HepG2 (cell line): ENCODE results near the gene ZNF77. TPM values are rescaled to one million over a fixed set of nuclear protein-coding genes. Genes with fewer than 3 reads are reported as not detected.
A peak's percentile ranks its signal among the peaks of the same experiment; 100 is the strongest.

Source experiments
- AKAP8 ChIP-seq: sonication (generic); formaldehyde crosslinking; IDR thresholded peaks from 2 replicates; pipeline ENCODE4 v1.5.1; 2020; ENCODE audit warnings: mild to moderate bottlenecking, missing genetic modification reagents
- ARNTL ChIP-seq: sonication (generic); formaldehyde crosslinking; IDR thresholded peaks from 2 replicates; pipeline ENCODE4 v1.4.0; 2020; ENCODE audit warnings: mild to moderate bottlenecking, missing genetic modification reagents
- ATRX ChIP-seq: sonication (generic); formaldehyde crosslinking; IDR thresholded peaks from 2 replicates; pipeline ENCODE4 v1.4.0; 2020; ENCODE audit warnings: missing genetic modification reagents, borderline replicate concordance
- CHCHD3 ChIP-seq: sonication (generic); formaldehyde crosslinking; IDR thresholded peaks from 2 replicates; pipeline ENCODE4 v1.8.0; 2022; ENCODE audit warnings: mild to moderate bottlenecking, missing genetic modification reagents, moderate library complexity
- FOXA1 ChIP-seq, 2 experiments: fragments of 450-650 bp in 1 of 2; sonication (generic) in 1 of 2; formaldehyde crosslinking in 1 of 2; IDR thresholded peaks; 2 replicates each; pipeline versions ENCODE4 v1.4.0 to v1.6.1; 2016 to 2020; ENCODE audit warnings: missing genetic modification reagents in 1 of 2
- HNRNPLL ChIP-seq: fragments of 200-400 bp; formaldehyde crosslinking; IDR thresholded peaks from 2 replicates; pipeline ENCODE4 v1.6.1; 2017; ENCODE audit warnings: mild to moderate bottlenecking, low read depth, low read length; ENCODE audit not compliant: poor library complexity, severe bottlenecking
- NPAS2 ChIP-seq: sonication (generic); formaldehyde crosslinking; IDR thresholded peaks from 2 replicates; pipeline ENCODE4 v1.8.0; 2022; ENCODE audit warnings: mild to moderate bottlenecking, missing genetic modification reagents, borderline replicate concordance
- SNAI1 ChIP-seq: sonication (generic); formaldehyde crosslinking; IDR thresholded peaks from 2 replicates; pipeline ENCODE4 v1.5.0; 2020; ENCODE audit warnings: mild to moderate bottlenecking, missing genetic modification reagents, borderline replicate concordance
- SRSF1 ChIP-seq: fragments of 200-400 bp; formaldehyde crosslinking; optimal IDR thresholded peaks from 2 replicates; pipeline ENCODE3; 2017; ENCODE audit warnings: mild to moderate bottlenecking, low read depth, low read length, moderate library complexity
- ZNF331 ChIP-seq: sonication (generic); formaldehyde crosslinking; IDR thresholded peaks from 2 replicates; pipeline ENCODE4 v1.4.0; 2020; ENCODE audit warnings: missing genetic modification reagents
- ZNF543 ChIP-seq: sonication (generic); formaldehyde crosslinking; IDR thresholded peaks from 2 replicates; pipeline ENCODE4 v1.4.0; 2020; ENCODE audit warnings: mild to moderate bottlenecking, missing genetic modification reagents
- ZNF567 ChIP-seq: sonication (generic); formaldehyde crosslinking; IDR thresholded peaks from 2 replicates; pipeline ENCODE4 v1.8.1; 2023; ENCODE audit warnings: mild to moderate bottlenecking, missing genetic modification reagents, borderline replicate concordance
- ZNF589 ChIP-seq: sonication (generic); formaldehyde crosslinking; conservative IDR thresholded peaks from 2 replicates; pipeline ENCODE4 v1.8.0; 2022; ENCODE audit warnings: mild to moderate bottlenecking, moderate library complexity, missing genetic modification reagents
- ZNF639 ChIP-seq: conservative IDR thresholded peaks from 2 replicates; pipeline ENCODE4 v1.6.1; 2018; ENCODE audit warnings: missing genetic modification reagents
- polyA plus RNA-seq, 8 experiments: library from polyadenylated mRNA; depleted of rRNA in 3 of 8; stranded (reverse) in 7 of 8; unstranded in 1 of 8; fragments of >200 nt; fragmentation: Illumina TruSeq in 4 of 8; extraction: Trizol in 4 of 8; gene quantifications; 2 replicates each; pipeline versions ENCODE4 v1.2.1 to v1.2.3, GENCODE V29; 2011 to 2016; ENCODE audit warnings: low read depth in 4 of 8, missing spikeins in 1 of 8, mixed read lengths in 1 of 8; ENCODE audit not compliant: insufficient read depth in 1 of 8
- total RNA-seq, 5 experiments: library from RNA; depleted of rRNA; stranded (reverse); fragments of >200 nt; fragmentation: Illumina TruSeq; extraction: Trizol; gene quantifications; 2 replicates each; pipeline ENCODE4 v1.2.3, GENCODE V29; 2016; ENCODE audit warnings: low read depth in 1 of 5
- TF ChIP-seq, protein P1 (sequence below): IDR thresholded peaks from 2 replicates; pipeline ENCODE4 v1.6.1; 2016; ENCODE audit warnings: low read depth, missing genetic modification reagents, missing compliant biosample characterization
- TF ChIP-seq, protein P2 (sequence below): sonication (generic); formaldehyde crosslinking; IDR thresholded peaks from 2 replicates; pipeline ENCODE4 v1.4.0; 2020; ENCODE audit warnings: missing genetic modification reagents
- TF ChIP-seq, protein P3 (sequence below): sonication (generic); formaldehyde crosslinking; conservative IDR thresholded peaks from 2 replicates; pipeline ENCODE4 v1.8.1; 2023; ENCODE audit warnings: missing genetic modification reagents

ZNF77 gene
- total and polyA plus RNA-seq, 2 of the 13 experiments (the other 11 are each of a cell fraction or from before 2014, with no cell fraction given) = 7.1 to 11.5 TPM

- TF ChIP-seq, protein P1, sequence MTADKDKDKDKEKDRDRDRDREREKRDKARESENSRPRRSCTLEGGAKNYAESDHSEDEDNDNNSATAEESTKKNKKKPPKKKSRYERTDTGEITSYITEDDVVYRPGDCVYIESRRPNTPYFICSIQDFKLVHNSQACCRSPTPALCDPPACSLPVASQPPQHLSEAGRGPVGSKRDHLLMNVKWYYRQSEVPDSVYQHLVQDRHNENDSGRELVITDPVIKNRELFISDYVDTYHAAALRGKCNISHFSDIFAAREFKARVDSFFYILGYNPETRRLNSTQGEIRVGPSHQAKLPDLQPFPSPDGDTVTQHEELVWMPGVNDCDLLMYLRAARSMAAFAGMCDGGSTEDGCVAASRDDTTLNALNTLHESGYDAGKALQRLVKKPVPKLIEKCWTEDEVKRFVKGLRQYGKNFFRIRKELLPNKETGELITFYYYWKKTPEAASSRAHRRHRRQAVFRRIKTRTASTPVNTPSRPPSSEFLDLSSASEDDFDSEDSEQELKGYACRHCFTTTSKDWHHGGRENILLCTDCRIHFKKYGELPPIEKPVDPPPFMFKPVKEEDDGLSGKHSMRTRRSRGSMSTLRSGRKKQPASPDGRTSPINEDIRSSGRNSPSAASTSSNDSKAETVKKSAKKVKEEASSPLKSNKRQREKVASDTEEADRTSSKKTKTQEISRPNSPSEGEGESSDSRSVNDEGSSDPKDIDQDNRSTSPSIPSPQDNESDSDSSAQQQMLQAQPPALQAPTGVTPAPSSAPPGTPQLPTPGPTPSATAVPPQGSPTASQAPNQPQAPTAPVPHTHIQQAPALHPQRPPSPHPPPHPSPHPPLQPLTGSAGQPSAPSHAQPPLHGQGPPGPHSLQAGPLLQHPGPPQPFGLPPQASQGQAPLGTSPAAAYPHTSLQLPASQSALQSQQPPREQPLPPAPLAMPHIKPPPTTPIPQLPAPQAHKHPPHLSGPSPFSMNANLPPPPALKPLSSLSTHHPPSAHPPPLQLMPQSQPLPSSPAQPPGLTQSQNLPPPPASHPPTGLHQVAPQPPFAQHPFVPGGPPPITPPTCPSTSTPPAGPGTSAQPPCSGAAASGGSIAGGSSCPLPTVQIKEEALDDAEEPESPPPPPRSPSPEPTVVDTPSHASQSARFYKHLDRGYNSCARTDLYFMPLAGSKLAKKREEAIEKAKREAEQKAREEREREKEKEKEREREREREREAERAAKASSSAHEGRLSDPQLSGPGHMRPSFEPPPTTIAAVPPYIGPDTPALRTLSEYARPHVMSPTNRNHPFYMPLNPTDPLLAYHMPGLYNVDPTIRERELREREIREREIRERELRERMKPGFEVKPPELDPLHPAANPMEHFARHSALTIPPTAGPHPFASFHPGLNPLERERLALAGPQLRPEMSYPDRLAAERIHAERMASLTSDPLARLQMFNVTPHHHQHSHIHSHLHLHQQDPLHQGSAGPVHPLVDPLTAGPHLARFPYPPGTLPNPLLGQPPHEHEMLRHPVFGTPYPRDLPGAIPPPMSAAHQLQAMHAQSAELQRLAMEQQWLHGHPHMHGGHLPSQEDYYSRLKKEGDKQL = no peak
- TF ChIP-seq ARNTL (no peak), ZNF639 (CRISPR knock-in tag) (no peak), ZNF331 (CRISPR knock-in tag) (peak; percentile 31; the same call in 1 of the 2 replicates), NPAS2 (CRISPR knock-in tag) (no peak), FOXA1 (IDR thresholded peaks at IDR 0.05) (no peak), FOXA1 (CRISPR knock-in tag; IDR thresholded peaks at IDR 0.05) (no peak), SRSF1 (no peak), AKAP8 (CRISPR knock-in tag) (no peak), SNAI1 (CRISPR knock-in tag) (0 out of 2 replicates have a peak, but pooled peaks have one; percentile 31), ZNF567 (no peak), HNRNPLL (no peak), ZNF543 (no peak), ATRX (CRISPR knock-in tag) (no peak), ZNF589 (CRISPR knock-in tag) (0 out of 2 replicates have a peak, but pooled peaks have one; percentile 25), CHCHD3 (no peak)
- TF ChIP-seq, protein P2, sequence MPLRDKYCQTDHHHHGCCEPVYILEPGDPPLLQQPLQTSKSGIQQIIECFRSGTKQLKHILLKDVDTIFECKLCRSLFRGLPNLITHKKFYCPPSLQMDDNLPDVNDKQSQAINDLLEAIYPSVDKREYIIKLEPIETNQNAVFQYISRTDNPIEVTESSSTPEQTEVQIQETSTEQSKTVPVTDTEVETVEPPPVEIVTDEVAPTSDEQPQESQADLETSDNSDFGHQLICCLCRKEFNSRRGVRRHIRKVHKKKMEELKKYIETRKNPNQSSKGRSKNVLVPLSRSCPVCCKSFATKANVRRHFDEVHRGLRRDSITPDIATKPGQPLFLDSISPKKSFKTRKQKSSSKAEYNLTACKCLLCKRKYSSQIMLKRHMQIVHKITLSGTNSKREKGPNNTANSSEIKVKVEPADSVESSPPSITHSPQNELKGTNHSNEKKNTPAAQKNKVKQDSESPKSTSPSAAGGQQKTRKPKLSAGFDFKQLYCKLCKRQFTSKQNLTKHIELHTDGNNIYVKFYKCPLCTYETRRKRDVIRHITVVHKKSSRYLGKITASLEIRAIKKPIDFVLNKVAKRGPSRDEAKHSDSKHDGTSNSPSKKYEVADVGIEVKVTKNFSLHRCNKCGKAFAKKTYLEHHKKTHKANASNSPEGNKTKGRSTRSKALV (CRISPR knock-in tag) = no peak
- TF ChIP-seq, protein P3, sequence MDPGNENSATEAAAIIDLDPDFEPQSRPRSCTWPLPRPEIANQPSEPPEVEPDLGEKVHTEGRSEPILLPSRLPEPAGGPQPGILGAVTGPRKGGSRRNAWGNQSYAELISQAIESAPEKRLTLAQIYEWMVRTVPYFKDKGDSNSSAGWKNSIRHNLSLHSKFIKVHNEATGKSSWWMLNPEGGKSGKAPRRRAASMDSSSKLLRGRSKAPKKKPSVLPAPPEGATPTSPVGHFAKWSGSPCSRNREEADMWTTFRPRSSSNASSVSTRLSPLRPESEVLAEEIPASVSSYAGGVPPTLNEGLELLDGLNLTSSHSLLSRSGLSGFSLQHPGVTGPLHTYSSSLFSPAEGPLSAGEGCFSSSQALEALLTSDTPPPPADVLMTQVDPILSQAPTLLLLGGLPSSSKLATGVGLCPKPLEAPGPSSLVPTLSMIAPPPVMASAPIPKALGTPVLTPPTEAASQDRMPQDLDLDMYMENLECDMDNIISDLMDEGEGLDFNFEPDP (CRISPR knock-in tag) = no peak
Observed at GRCh38 chr19:2949939-2950285, 5.1 kb upstream of the ZNF77 start (continued).
